ENCODE results near the gene CREG1. TPM values are rescaled to one million over a fixed set of nuclear protein-coding genes. Genes with fewer than 3 reads are reported as not detected.

Gene CREG1
- total RNA-seq, 1 donor from 2014 or later: 36.0 TPM

- FAIRE-seq: no peak
These were observed 2.2 kb downstream of the CREG1 start for GRCh38 chr1:167551362-167551761.

GRCh38 chr1:167548059-167548932 is 5.3 kb downstream of the CREG1 start:
- H3K27ac ChIP-seq (ENCODE audit: low read depth, low read length): no peak overlapping the region
- no peaks in the 10 kb centered on the region for H3K9me3 ChIP-seq (ENCODE audit: insufficient read depth, low read depth, low read length)
- no peaks in the 10 kb centered on the region for H3K27me3 ChIP-seq (ENCODE audit: insufficient read depth, low read length)
- no peak overlapping the region for H3K4me3 ChIP-seq (ENCODE audit: insufficient read depth, low read depth, low read length)
- H3K36me3 ChIP-seq (ENCODE audit: insufficient read depth, low read length): no peaks in the 10 kb centered on the region
- no peaks in the 10 kb centered on the region for H4K20me1 ChIP-seq (ENCODE audit: insufficient read depth, low read length)
- H3K4me1 ChIP-seq (ENCODE audit: insufficient read depth, low read length): peaks cover 4% of the 10 kb centered on the region
- no peak overlapping the region for H3K9ac ChIP-seq (ENCODE audit: low read length)
- no peaks in the 10 kb centered on the region for H3K79me2 ChIP-seq (ENCODE audit: insufficient read depth, low read length)
- Mint-ChIP-seq H3K9me3 (ENCODE audit: unreplicated experiment) (no peaks in the 10 kb centered on the region), H3K36me3 (ENCODE audit: low read depth, unreplicated experiment) (peaks cover 8% of the 10 kb centered on the region), H3K27me3 (ENCODE audit: low read depth, unreplicated experiment) (peaks cover 9% of the 10 kb centered on the region), H3K27ac (ENCODE audit: unreplicated experiment) (no peak overlapping the region), H3K4me3 (ENCODE audit: unreplicated experiment) (no peak overlapping the region), H3K4me1 (ENCODE audit: low read depth, unreplicated experiment) (peaks cover 6% of the 10 kb centered on the region)
- TF ChIP-seq CTCF (IDR thresholded peaks at IDR 0.05; ENCODE audit: insufficient read depth, low read depth, low read length) (no peak), EZH2 (IDR thresholded peaks at IDR 0.05; ENCODE audit: insufficient read depth, low read length) (no peak)
- no peak overlapping the region for H3K4me2 ChIP-seq (ENCODE audit: low read length)
- peak; percentile 58 for DNase-seq (ENCODE audit: low read depth)
- FAIRE-seq: no peak
- H2AFZ ChIP-seq (ENCODE audit: low read depth, low read length): no peak overlapping the region

More at GRCh38 chr1:167551362-167551761, 2.2 kb downstream of the CREG1 start:
- TF ChIP-seq CTCF (IDR thresholded peaks at IDR 0.05; ENCODE audit: insufficient read depth, low read depth, low read length): no peak
- no peak for TF ChIP-seq EZH2 (IDR thresholded peaks at IDR 0.05; ENCODE audit: insufficient read depth, low read length)
- no peak overlapping the region for H3K9ac ChIP-seq (ENCODE audit: low read length)
- H3K27me3 ChIP-seq (ENCODE audit: insufficient read depth, low read length): no peaks in the 10 kb centered on the region
- H3K27ac Mint-ChIP-seq (ENCODE audit: unreplicated experiment): no peak overlapping the region
- peaks cover 5% of the 10 kb centered on the region for H3K36me3 Mint-ChIP-seq (ENCODE audit: low read depth, unreplicated experiment)
- H3K4me1 Mint-ChIP-seq (ENCODE audit: low read depth, unreplicated experiment): peaks cover 6% of the 10 kb centered on the region
- H3K9me3 Mint-ChIP-seq (ENCODE audit: unreplicated experiment): no peaks in the 10 kb centered on the region
- no peak overlapping the region for H3K4me2 ChIP-seq (ENCODE audit: low read length)
- no peaks in the 10 kb centered on the region for H4K20me1 ChIP-seq (ENCODE audit: insufficient read depth, low read length)
- no peaks in the 10 kb centered on the region for H3K36me3 ChIP-seq (ENCODE audit: insufficient read depth, low read length)
- H3K4me1 ChIP-seq (ENCODE audit: insufficient read depth, low read length): peaks cover 9% of the 10 kb centered on the region
- H3K4me3 Mint-ChIP-seq (ENCODE audit: unreplicated experiment): no peak overlapping the region
- no peaks in the 10 kb centered on the region for H3K79me2 ChIP-seq (ENCODE audit: insufficient read depth, low read length)
- no peaks in the 10 kb centered on the region for H3K9me3 ChIP-seq (ENCODE audit: insufficient read depth, low read depth, low read length)
- no peak overlapping the region for H2AFZ ChIP-seq (ENCODE audit: low read depth, low read length)
- DNase-seq (ENCODE audit: low read depth): no peak
- peaks cover 9% of the 10 kb centered on the region for H3K27me3 Mint-ChIP-seq (ENCODE audit: low read depth, unreplicated experiment)
- H3K27ac ChIP-seq (ENCODE audit: low read depth, low read length): no peak overlapping the region
- H3K4me3 ChIP-seq (ENCODE audit: insufficient read depth, low read depth, low read length): no peak overlapping the region

- no peaks in the 10 kb centered on the region for H3K27me3 ChIP-seq (ENCODE audit: insufficient read depth, low read length)
- no peak overlapping the region for H3K4me3 Mint-ChIP-seq (ENCODE audit: unreplicated experiment)
- TF ChIP-seq CTCF (IDR thresholded peaks at IDR 0.05; ENCODE audit: insufficient read depth, low read depth, low read length) (no peak), EZH2 (IDR thresholded peaks at IDR 0.05; ENCODE audit: insufficient read depth, low read length) (no peak)
- no peaks in the 10 kb centered on the region for H4K20me1 ChIP-seq (ENCODE audit: insufficient read depth, low read length)
- H3K9me3 ChIP-seq (ENCODE audit: insufficient read depth, low read depth, low read length): no peaks in the 10 kb centered on the region
- H2AFZ ChIP-seq (ENCODE audit: low read depth, low read length): no peak overlapping the region
- no peak overlapping the region for H3K27ac ChIP-seq (ENCODE audit: low read depth, low read length)
- H3K36me3 ChIP-seq (ENCODE audit: insufficient read depth, low read length): no peaks in the 10 kb centered on the region
- DNase-seq (ENCODE audit: low read depth): no peak
- H3K4me1 Mint-ChIP-seq (ENCODE audit: low read depth, unreplicated experiment): peaks cover 6% of the 10 kb centered on the region
- peaks cover 8% of the 10 kb centered on the region for H3K36me3 Mint-ChIP-seq (ENCODE audit: low read depth, unreplicated experiment)
- H3K4me3 ChIP-seq (ENCODE audit: insufficient read depth, low read depth, low read length): no peak overlapping the region
- no peak overlapping the region for H3K4me2 ChIP-seq (ENCODE audit: low read length)
- no peaks in the 10 kb centered on the region for H3K9me3 Mint-ChIP-seq (ENCODE audit: unreplicated experiment)
- peaks cover 9% of the 10 kb centered on the region for H3K27me3 Mint-ChIP-seq (ENCODE audit: low read depth, unreplicated experiment)
- no peak overlapping the region for H3K27ac Mint-ChIP-seq (ENCODE audit: unreplicated experiment)
- no peak overlapping the region for H3K9ac ChIP-seq (ENCODE audit: low read length)
- H3K79me2 ChIP-seq (ENCODE audit: insufficient read depth, low read length): no peaks in the 10 kb centered on the region
- H3K4me1 ChIP-seq (ENCODE audit: insufficient read depth, low read length): no peaks in the 10 kb centered on the region
- FAIRE-seq: no peak
These were observed 6.6 kb downstream of the CREG1 start for GRCh38 chr1:167546935-167547334.
